CD4-positive, CD25-positive, alpha-beta regulatory T cell (primary cell): ENCODE data around the gene SAMD8. TPM values are rescaled to one million over a fixed set of nuclear protein-coding genes. Genes with fewer than 3 reads are reported as not detected.

ENCODE experiments used
- ATAC-seq, 2 donors: fragments of 150-1000 bp; cut with Tn5 transposase; one replicate each; pipeline ENCODE4 v1.10.0; 2021; ENCODE audit warnings: low read depth in 2 of 2, moderate number of reproducible peaks in 2 of 2, moderate library complexity in 1 of 2
- DNase-seq, 3 donors: peaks; one replicate each; pipeline versions ENCODE4 v3.0.0 to v3.0.0-alpha.2; 2012 to 2022; ENCODE audit warnings: mixed read lengths in 1 of 3
- H3K27ac ChIP-seq: one replicate; pipeline ENCODE4 v1.7.0; 2013; ENCODE audit warnings: mild to moderate bottlenecking, low read length; ENCODE audit not compliant: insufficient read depth, poor library complexity, severe bottlenecking
- H3K27me3 ChIP-seq: one replicate; pipeline ENCODE4 v1.7.0; 2013; ENCODE audit warnings: low read length; ENCODE audit not compliant: control insufficient read depth, insufficient read depth
- H3K36me3 ChIP-seq: one replicate; pipeline ENCODE4 v1.7.0; 2013; ENCODE audit warnings: mild to moderate bottlenecking, low read length, moderate library complexity; ENCODE audit not compliant: control insufficient read depth, insufficient read depth
- H3K4me1 ChIP-seq: 2 replicates; pipeline ENCODE4 v1.7.0; 2013; ENCODE audit warnings: mild to moderate bottlenecking, low read length; ENCODE audit not compliant: insufficient read depth, control insufficient read depth, poor library complexity, severe bottlenecking
- H3K4me3 ChIP-seq: one replicate; pipeline ENCODE4 v1.7.0; 2013; ENCODE audit warnings: low read depth, mild to moderate bottlenecking, low read length, moderate library complexity
- H3K9me3 ChIP-seq, 2 experiments: 1 replicate in 1 of 2; 2 replicates in 1 of 2; pipeline ENCODE4 v1.7.0; 2013; ENCODE audit warnings: low read length in 2 of 2, mild to moderate bottlenecking in 1 of 2, moderate library complexity in 1 of 2; ENCODE audit not compliant: control insufficient read depth in 2 of 2
- H3K27ac Mint-ChIP-seq, 3 donors: one replicate each; pipeline ENCODE4 v1.8.0; 2020 to 2022; ENCODE audit warnings: mild to moderate bottlenecking in 3 of 3, mixed read lengths in 3 of 3, moderate library complexity in 2 of 3
- H3K27me3 Mint-ChIP-seq: one replicate; pipeline ENCODE4 v1.8.0; 2022; ENCODE audit warnings: mild to moderate bottlenecking, mixed read lengths
- H3K36me3 Mint-ChIP-seq: one replicate; pipeline ENCODE4 v1.8.0; 2020; ENCODE audit warnings: mixed read lengths
- H3K4me1 Mint-ChIP-seq, 4 donors: one replicate each; pipeline ENCODE4 v1.8.0; 2020 to 2022; ENCODE audit warnings: mixed read lengths in 4 of 4, mild to moderate bottlenecking in 1 of 4
- H3K4me3 Mint-ChIP-seq, 4 donors: one replicate each; pipeline ENCODE4 v1.8.0; 2020 to 2022; ENCODE audit warnings: mild to moderate bottlenecking in 4 of 4, mixed read lengths in 4 of 4, moderate library complexity in 3 of 4
- H3K9me3 Mint-ChIP-seq, 7 donors: one replicate each; pipeline ENCODE4 v1.8.0; 2020 to 2022; ENCODE audit warnings: mixed read lengths in 7 of 7, mild to moderate bottlenecking in 3 of 7, moderate library complexity in 2 of 7
- polyA plus RNA-seq, 4 donors: library from polyadenylated mRNA; unstranded; fragments of 300-500 nt; fragmentation: Illumina TruSeq; gene quantifications; one replicate each; pipeline ENCODE4 v1.2.3, GENCODE V29; 2021
- total RNA-seq: library from RNA; stranded (reverse); gene quantifications from one replicate; pipeline ENCODE4 v1.2.3, GENCODE V29; 2022

The SAMD8 gene
- total RNA-seq (36.9 TPM), polyA plus RNA-seq (1 to 10 TPM; 6.5 to 8.0 (median 7.7) TPM)

DNA sequence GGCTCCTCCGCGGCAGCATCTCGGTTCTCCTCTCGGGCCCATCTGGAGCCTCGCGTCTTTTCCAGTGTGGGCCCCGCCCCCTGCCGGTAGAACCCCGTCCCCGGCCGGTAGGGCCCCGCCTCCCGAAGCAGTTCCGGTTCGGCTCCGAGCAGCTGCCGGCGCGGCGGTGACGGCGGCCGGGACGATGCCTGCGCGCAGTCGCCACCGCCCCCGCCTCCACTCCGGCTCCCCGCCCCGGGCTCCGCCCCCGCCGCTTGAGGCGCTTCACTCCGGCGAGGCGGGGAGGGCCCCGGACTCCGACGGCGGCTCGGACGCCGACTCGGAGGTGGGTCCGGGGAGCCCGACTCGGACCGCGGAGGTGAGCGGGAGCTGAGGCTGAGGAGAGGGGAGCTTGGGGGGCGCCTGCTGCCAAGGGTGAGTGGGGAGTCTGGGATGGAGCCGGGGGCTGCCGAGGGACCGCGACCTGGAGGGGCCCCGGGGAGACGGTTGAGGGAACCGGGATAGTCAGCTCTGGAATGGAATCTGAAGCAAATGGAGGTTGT, at the start of gene SAMD8:
Gene SAMD8, plus strand, starts transcription at position 292 of the 542 bp plus-strand sequence. CDS start 38,873 bp downstream, outside the sequence.
- DNase-seq (peak; percentile 93 to 97 (median 97)), ATAC-seq (peak; percentile 82 to 83)
- Mint-ChIP-seq H3K9me3 (no peaks in the 10 kb centered on the region), H3K36me3 (no peaks in the 10 kb centered on the region), H3K4me1 (peaks cover 21 to 71% (median 46%) of the 10 kb centered on the region in 4 donors), H3K4me3 (peak within 1 kb of the TSS; percentile 87 to 99 (median 94)), H3K27me3 (peaks cover 7% of the 10 kb centered on the region), H3K27ac (peak within 1 kb of the TSS; percentile 94 to 98 (median 97))
- peak within 1 kb of the TSS; percentile 94 for H3K27ac ChIP-seq
- H3K36me3 ChIP-seq = no peaks in the 10 kb centered on the region
- H3K4me3 ChIP-seq = peak within 1 kb of the TSS; percentile 90
- H3K27me3 ChIP-seq = no peaks in the 10 kb centered on the region
- H3K4me1 ChIP-seq = peaks cover 27% of the 10 kb centered on the region
- no peaks in the 10 kb centered on the region for H3K9me3 ChIP-seq

DNA sequence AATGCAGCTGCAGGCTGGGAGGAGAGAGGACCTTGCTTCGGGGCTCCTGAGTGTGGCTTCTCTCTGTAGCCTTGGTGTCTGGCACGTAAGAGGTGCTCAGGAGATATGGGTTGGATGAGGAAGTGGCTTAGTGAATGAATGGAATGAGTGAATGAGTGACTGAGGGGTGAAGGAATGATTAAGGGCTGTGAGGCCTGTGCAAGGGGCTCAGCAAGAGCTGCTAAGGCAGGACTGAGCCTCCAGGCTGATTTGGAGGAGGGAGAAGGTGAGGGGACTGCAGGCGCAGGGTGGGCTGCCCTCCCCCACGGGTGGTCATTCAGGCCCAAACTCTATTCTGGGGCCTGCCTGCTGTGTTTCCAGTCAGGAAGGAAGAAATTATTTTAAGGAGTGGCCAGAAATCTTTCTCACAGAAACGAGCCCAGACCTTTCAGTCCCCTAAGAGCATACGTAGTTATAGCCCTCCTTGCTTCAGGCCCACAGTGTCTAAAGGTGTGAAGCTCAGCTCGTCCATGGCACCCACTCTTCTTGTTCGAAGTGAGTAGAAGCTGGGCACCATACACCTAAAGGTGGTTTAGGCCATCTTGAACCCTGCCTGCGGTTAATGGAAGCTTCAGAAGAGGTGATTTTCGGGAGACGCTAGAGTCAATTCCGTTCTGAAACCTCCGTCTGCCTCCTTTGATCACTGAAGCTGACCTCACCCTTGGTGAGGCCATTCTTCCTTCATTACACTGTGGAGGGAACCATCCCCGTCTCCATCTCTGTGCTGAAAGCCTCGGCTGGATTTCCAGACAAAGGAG, 49.5 kb upstream of the SAMD8 start:
- Mint-ChIP-seq H3K9me3 (no peaks in the 10 kb centered on the region), H3K4me3 (no peak overlapping the region), H3K36me3 (no peaks in the 10 kb centered on the region), H3K27me3 (no peaks in the 10 kb centered on the region), H3K4me1 (peaks cover 0 to 2% (median 0%) of the 10 kb centered on the region in 4 donors), H3K27ac (peak overlapping the region in 2 of 3 donors; percentile 41 to 67)
- H3K27ac ChIP-seq = no peak overlapping the region
- ATAC-seq = no peak
- no peak overlapping the region for H3K4me3 ChIP-seq
- H3K4me1 ChIP-seq = no peaks in the 10 kb centered on the region
- no peaks in the 10 kb centered on the region for H3K36me3 ChIP-seq
- no peaks in the 10 kb centered on the region for H3K27me3 ChIP-seq
- no peaks in the 10 kb centered on the region for H3K9me3 ChIP-seq
- DNase-seq = no peak

DNA sequence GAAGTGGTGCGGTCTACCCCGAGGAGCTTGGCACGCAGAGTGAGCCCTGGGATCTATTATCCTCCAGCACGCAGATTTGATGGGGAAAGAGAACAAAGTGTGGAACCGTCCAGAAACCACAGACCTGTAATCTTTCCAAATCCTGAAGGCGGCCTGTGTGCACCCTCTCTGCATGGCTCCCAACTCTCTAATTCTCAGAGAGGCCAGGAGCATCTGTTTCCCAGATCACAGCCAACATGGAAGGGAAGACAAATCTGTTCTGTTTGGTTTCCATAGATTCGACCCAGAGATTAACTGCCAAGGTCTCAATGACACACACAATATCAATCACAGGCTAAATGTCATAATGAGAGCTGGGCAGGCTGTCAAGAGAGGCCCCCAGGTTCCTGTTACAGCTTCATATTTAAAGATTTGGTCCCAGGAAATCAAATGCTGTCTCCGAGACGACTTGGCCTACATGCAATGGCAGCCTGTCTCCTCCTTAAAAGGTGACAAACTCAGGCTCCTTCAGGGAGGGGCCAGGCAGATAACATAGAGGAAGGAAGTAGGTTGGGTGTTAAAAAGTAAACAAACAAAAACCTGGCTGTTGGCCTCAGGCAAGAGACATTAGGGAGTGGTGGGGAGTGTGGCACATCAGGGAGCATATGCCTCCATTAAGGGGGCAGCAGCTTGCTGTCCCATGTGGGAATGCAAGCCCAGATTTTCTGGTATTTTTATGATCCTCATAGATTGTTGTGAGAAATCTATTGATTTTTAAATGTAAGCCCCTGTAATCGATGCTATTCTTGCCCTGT, 48.8 kb upstream of the SAMD8 start:
- DNase-seq = peak in 1 of 3 donors; percentile 19
- no peaks in the 10 kb centered on the region for H3K36me3 Mint-ChIP-seq
- H3K4me3 Mint-ChIP-seq = no peak overlapping the region
- Histone ChIP-seq H3K4me3 (no peak overlapping the region), H3K27ac (no peak overlapping the region), H3K27me3 (no peaks in the 10 kb centered on the region), H3K36me3 (no peaks in the 10 kb centered on the region), H3K9me3 (no peaks in the 10 kb centered on the region), H3K4me1 (no peaks in the 10 kb centered on the region)
- H3K4me1 Mint-ChIP-seq = peaks cover 0 to 2% (median 0%) of the 10 kb centered on the region in 4 donors
- H3K27me3 Mint-ChIP-seq = no peaks in the 10 kb centered on the region
- H3K27ac Mint-ChIP-seq = peak overlapping the region in 1 of 3 donors; percentile 41
- no peaks in the 10 kb centered on the region for H3K9me3 Mint-ChIP-seq
- ATAC-seq = no peak

DNA sequence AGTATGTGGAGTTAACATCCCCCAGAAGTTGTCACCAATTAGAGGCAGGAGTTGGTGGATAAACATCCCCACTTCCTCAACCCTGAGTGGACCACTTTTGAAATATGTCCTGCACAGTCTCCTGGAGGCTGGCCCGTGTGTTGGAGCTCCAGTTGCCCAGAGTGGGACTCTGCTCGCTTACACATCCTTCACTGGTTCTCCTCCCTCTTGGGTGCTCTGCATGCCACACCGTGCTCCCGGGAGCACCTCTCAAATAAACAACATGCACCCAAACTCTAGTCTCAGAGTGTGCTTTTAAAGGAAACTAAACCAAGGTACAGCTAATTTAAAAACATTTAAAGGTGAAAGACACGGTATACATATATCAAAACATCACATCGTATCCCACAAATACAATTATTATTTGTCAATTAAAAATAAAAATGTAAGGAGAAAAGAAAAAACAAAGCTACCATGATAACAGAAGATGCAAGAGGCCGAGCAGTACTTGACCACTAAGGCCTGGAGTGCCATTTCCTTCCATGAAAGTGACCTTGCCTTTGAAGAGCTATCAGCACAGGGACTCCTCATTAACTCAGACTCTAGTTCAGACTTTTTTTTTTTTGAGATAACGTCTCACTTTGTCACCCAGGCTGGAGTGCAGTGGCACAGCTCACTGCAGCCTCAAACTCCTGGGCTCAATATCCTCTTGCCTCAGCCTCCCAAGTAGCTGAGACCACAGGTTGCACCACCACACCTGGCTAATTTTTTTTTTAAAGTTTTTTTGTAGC, 47.8 kb upstream of the SAMD8 start:
- no peak overlapping the region for H3K27ac Mint-ChIP-seq

DNA sequence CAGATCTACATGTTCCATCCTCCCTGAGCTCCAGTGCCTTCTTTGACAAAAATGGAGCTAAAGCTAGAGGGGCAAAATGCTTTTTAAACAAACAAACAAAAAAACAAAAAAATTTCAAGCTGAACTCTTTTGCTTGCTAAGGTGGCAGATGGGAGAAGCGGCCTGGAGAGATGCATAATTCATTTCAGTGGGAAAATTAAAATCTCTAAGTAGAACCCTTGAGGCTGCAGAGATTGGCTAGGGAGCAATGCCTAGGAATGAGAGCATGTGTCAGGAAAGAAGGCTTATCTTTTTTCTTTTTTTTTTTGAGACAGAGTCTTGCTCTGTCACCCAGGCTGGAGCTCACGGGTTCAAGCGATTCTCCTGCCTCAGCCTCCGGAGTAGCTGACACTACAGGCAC, 46.4 kb upstream of the SAMD8 start:
- Mint-ChIP-seq H3K36me3 (no peaks in the 10 kb centered on the region), H3K27me3 (no peaks in the 10 kb centered on the region), H3K4me1 (peaks cover 0 to 2% (median under 1%) of the 10 kb centered on the region in 4 donors), H3K9me3 (no peaks in the 10 kb centered on the region), H3K4me3 (no peak overlapping the region), H3K27ac (peak overlapping the region in 1 of 3 donors; percentile 6)
- Histone ChIP-seq H3K4me1 (no peaks in the 10 kb centered on the region), H3K27ac (no peak overlapping the region), H3K9me3 (no peaks in the 10 kb centered on the region), H3K36me3 (no peaks in the 10 kb centered on the region), H3K4me3 (no peak overlapping the region), H3K27me3 (no peaks in the 10 kb centered on the region)
- DNase-seq (no peak), ATAC-seq (no peak)

More for the DNA sequence above, 47.8 kb upstream of the SAMD8 start:
- no peak overlapping the region for H3K4me3 ChIP-seq
- Mint-ChIP-seq H3K27me3 (no peaks in the 10 kb centered on the region), H3K4me1 (peaks cover 0 to 2% (median 0%) of the 10 kb centered on the region in 4 donors), H3K36me3 (no peaks in the 10 kb centered on the region), H3K9me3 (no peaks in the 10 kb centered on the region), H3K4me3 (no peak overlapping the region)
- H3K4me1 ChIP-seq = no peaks in the 10 kb centered on the region
- no peaks in the 10 kb centered on the region for H3K27me3 ChIP-seq
- ATAC-seq (no peak), DNase-seq (no peak)
- H3K9me3 ChIP-seq = no peaks in the 10 kb centered on the region
- H3K36me3 ChIP-seq = no peaks in the 10 kb centered on the region
- no peak overlapping the region for H3K27ac ChIP-seq

DNA sequence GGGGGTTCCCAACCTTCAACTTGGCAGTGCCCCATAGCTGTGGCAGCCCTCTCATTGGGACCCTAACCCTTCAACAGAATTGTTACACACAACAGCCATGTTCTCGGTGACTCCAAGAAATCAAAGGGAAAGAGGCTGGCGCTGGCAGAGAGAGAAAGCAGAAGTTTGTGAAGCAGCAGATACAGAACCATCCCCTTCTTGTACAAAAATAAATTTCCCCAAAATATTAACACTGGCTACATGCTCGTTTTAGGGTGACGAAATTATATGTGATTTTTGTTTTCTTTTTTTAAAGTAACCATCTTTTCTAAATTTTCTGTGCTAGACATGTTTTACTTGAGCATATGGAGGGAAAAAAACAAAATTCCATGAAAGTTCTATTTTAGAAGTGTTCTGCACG, 45.2 kb upstream of the SAMD8 start:
- no peak overlapping the region for H3K27ac ChIP-seq
- peak overlapping the region in 1 of 3 donors; percentile 67 for H3K27ac Mint-ChIP-seq
- no peaks in the 10 kb centered on the region for H3K4me1 ChIP-seq
- H3K4me3 Mint-ChIP-seq = no peak overlapping the region
- no peaks in the 10 kb centered on the region for H3K27me3 ChIP-seq
- H3K4me3 ChIP-seq = no peak overlapping the region
- H3K9me3 ChIP-seq = no peaks in the 10 kb centered on the region
- H3K36me3 Mint-ChIP-seq = no peaks in the 10 kb centered on the region
- H3K36me3 ChIP-seq = no peaks in the 10 kb centered on the region
- no peak for DNase-seq
- no peaks in the 10 kb centered on the region for H3K27me3 Mint-ChIP-seq
- peaks cover 0 to 2% (median under 1%) of the 10 kb centered on the region in 4 donors for H3K4me1 Mint-ChIP-seq
- H3K9me3 Mint-ChIP-seq = no peaks in the 10 kb centered on the region
- no peak for ATAC-seq

DNA sequence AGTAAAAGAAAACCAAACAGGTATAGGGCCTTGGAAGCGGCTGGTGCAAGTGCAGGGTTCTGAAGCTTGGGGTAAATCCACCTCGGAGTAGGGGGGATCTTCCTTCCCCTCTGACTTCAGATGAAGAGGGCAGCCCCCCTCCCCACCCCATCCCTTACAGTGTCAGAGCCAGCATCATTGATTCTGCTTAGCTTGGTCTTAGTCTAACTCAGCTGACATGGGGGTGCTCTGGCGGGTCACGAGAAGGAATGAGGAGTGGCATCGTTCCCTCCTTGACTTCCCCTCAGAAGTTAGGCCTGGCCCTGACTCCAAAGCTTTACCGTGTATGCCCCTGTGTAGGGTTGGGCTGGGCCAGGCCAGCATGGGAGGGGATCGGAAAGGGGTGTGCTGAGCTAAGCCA, 44.2 kb upstream of the SAMD8 start:
- Histone ChIP-seq H3K27me3 (no peaks in the 10 kb centered on the region), H3K4me1 (no peaks in the 10 kb centered on the region), H3K4me3 (no peak overlapping the region), H3K9me3 (no peaks in the 10 kb centered on the region), H3K27ac (no peak overlapping the region), H3K36me3 (no peaks in the 10 kb centered on the region)
- Mint-ChIP-seq H3K4me3 (no peak overlapping the region), H3K27ac (no peak overlapping the region), H3K9me3 (no peaks in the 10 kb centered on the region), H3K27me3 (no peaks in the 10 kb centered on the region), H3K36me3 (no peaks in the 10 kb centered on the region), H3K4me1 (peaks cover 0 to 2% (median under 1%) of the 10 kb centered on the region in 4 donors)
- DNase-seq = no peak
- no peak for ATAC-seq
